Adrenal gland (tissue), 12 donors: ENCODE measurements around the gene RPL37. TPM values are rescaled to one million over a fixed set of nuclear protein-coding genes. Genes with fewer than 3 reads are reported as not detected.
"Not testable (repeated sequence)": the region's sequence is repeated elsewhere in the genome, so short reads cannot be mapped to it uniquely, and the experiment has no call there.

Experiments
- DNase-seq, 7 donors: peaks; one replicate each; pipeline ENCODE4 v3.0.0-alpha.2; 2019 to 2020
- H3K27ac ChIP-seq, 5 donors: fragments of 200-600 bp; sonication (generic) in 4 of 5; 1 replicate in 3 of 5; 2 replicates in 2 of 5; pipeline versions ENCODE4 v1.5.1 to v1.8.0; 2016 to 2020; ENCODE audit warnings: mild to moderate bottlenecking in 1 of 5
- H3K27me3 ChIP-seq: fragments of 200-600 bp; 2 replicates; pipeline ENCODE4 v1.8.0; 2021
- H3K36me3 ChIP-seq, 2 donors: fragments of 200-600 bp; replicated peaks in 1 of 2; 1 replicate in 1 of 2; 2 replicates in 1 of 2; pipeline versions ENCODE4 v1.5.1 to v1.8.0; 2018 to 2022
- H3K4me1 ChIP-seq, 2 donors: fragments of 200-600 bp; replicated peaks in 1 of 2; 1 replicate in 1 of 2; 2 replicates in 1 of 2; pipeline versions ENCODE4 v1.5.1 to v1.8.0; 2018 to 2021
- H3K4me3 ChIP-seq, 4 donors: fragments of 200-600 bp; sonication (generic) in 3 of 4; one replicate each; pipeline ENCODE4 v1.5.1; 2016 to 2018
- H3K9me3 ChIP-seq, 3 donors: fragments of 200-600 bp; sonication (generic) in 1 of 3; replicated peaks in 1 of 3; 1 replicate in 2 of 3; 2 replicates in 1 of 3; pipeline versions ENCODE4 v1.5.1 to v1.8.0; 2016 to 2021
- CTCF ChIP-seq, 6 experiments: fragments of 450-650 bp in 4 of 6; fragments of 200-600 bp in 2 of 6; sonication (generic) in 1 of 6; IDR thresholded peaks; 1 replicate in 5 of 6; 2 replicates in 1 of 6; pipeline versions ENCODE4 v1.5.1 to v1.8.0; 2016 to 2021; ENCODE audit warnings: antibody characterized with exemption in 6 of 6, mild to moderate bottlenecking in 2 of 6, moderate library complexity in 1 of 6
- POLR2A ChIP-seq, 2 donors: fragments of 450-650 bp; IDR thresholded peaks; one replicate each; pipeline ENCODE4 v1.6.1; 2017; ENCODE audit warnings: antibody characterized with exemption in 2 of 2, mild to moderate bottlenecking in 2 of 2, moderate library complexity in 1 of 2
- WGBS, 4 donors: extraction: QIAGEN DNeasy Blood & Tissue Kit in 2 of 4; methylation state at CpG; one replicate each; pipeline versions ENCODE4 v1.1.5 to v1.1.7; 2013 to 2017; 5-methylcytosine and 5-hydroxymethylcytosine counted together
- intact Hi-C, 2 donors: fragments of 100-400 bp; cut with DNase I; formaldehyde crosslinking; loops; one replicate each; pipeline versions ENCODE4 v1.14.1 to v1.15.0; 2022 to 2023
- polyA plus RNA-seq, 3 donors: library from polyadenylated mRNA; stranded (reverse); fragments of 200-250 nt in 2 of 3; fragments of 350-450 nt in 1 of 3; fragmentation: Illumina TruSeq in 1 of 3; extraction: RNeasy Lipid Tissue Mini Kit (QIAGEN cat#74804) in 1 of 3; gene quantifications; one replicate each; pipeline ENCODE4 v1.2.3, GENCODE V29; 2013 to 2014
- total RNA-seq, 9 donors: library from RNA; depleted of rRNA in 4 of 9; stranded (reverse); fragments of >200 nt in 4 of 9; fragments of 120-200 nt in 1 of 9; fragmentation: NEBNext Ultra II Directional in 1 of 9; extraction: Animal tissue kit (Norgen Biotek cat#: 25700) in 1 of 9; gene quantifications; one replicate each; pipeline versions ENCODE4 v1.1.0 to v1.2.4, GENCODE V29; 2013 to 2023
- donor health status: healthy with polysubstance abuse.
- donor health status: Bipolar disorder and iron deficiency.
- donor health status: DM: yes; HTN: yes; CAD: no.
- donor health status: DM: no; HTN: no; CAD: no.
- donor health status: DM: no; HTN: no; CAD: no.
- donor health status: DM: yes; HTN: yes; CAD: no.

RPL37 gene
- total and polyA plus RNA-seq, 12 donors = 171 to 3,068 (median 978) TPM

GRCh38 chr5:40879163-40879942, 44.3 kb upstream of the RPL37 start:
- 25 to 32% (median 29%) methylated on average over 10 of the region's 10 CpGs for WGBS, 4 donors
- H3K36me3 ChIP-seq = no peaks in the 10 kb centered on the region
- peaks cover 0 to 5% of the 10 kb centered on the region in 2 donors for H3K4me1 ChIP-seq
- H3K9me3 ChIP-seq = no peaks in the 10 kb centered on the region
- no peak overlapping the region for H3K27ac ChIP-seq
- DNase-seq = no peak
- no peak overlapping the region for H3K4me3 ChIP-seq
- H3K27me3 ChIP-seq = no peaks in the 10 kb centered on the region
- intact Hi-C loops = no loop called here
- peak; percentile 40 to 75 (median 60) for TF ChIP-seq CTCF (IDR thresholded peaks at IDR 0.05)
- no peak for TF ChIP-seq POLR2A (IDR thresholded peaks at IDR 0.05)

- intact Hi-C loops = no loop called here
- H3K9me3 ChIP-seq = no peaks in the 10 kb centered on the region
- no peak overlapping the region for H3K4me3 ChIP-seq
- H3K4me1 ChIP-seq = peaks cover 0 to 5% of the 10 kb centered on the region in 2 donors
- H3K27me3 ChIP-seq = no peaks in the 10 kb centered on the region
- no peak overlapping the region for H3K27ac ChIP-seq
- DNase-seq = no peak
- WGBS, 4 donors = 86 to 96% (median 94%) methylated on average over 6 of the region's 6 CpGs
- H3K36me3 ChIP-seq = no peaks in the 10 kb centered on the region
- no peak for TF ChIP-seq CTCF (IDR thresholded peaks at IDR 0.05)
- TF ChIP-seq POLR2A (IDR thresholded peaks at IDR 0.05) = no peak
These were observed 42.5 kb upstream of the RPL37 start for GRCh38 chr5:40877371-40877988.

- Histone ChIP-seq H3K27ac (no peak overlapping the region), H3K36me3 (no peaks in the 10 kb centered on the region), H3K9me3 (no peaks in the 10 kb centered on the region), H3K4me1 (peaks cover 0 to 5% of the 10 kb centered on the region in 2 donors), H3K27me3 (no peaks in the 10 kb centered on the region), H3K4me3 (no peak overlapping the region)
- TF ChIP-seq POLR2A (IDR thresholded peaks at IDR 0.05) (no peak), CTCF (IDR thresholded peaks at IDR 0.05) (no peak)
- DNase-seq = no peak
- intact Hi-C loops = no loop called here
- WGBS, 4 donors = 71 to 72% (median 72%) methylated on average over 3 of the region's 3 CpGs
These were observed 40.9 kb upstream of the RPL37 start for GRCh38 chr5:40875958-40876357.

- no peaks in the 10 kb centered on the region for H3K9me3 ChIP-seq
- H3K27ac ChIP-seq = no peak overlapping the region
- WGBS, 4 donors = 89 to 96% (median 90%) methylated on average over 3 of the region's 3 CpGs
- no peak overlapping the region for H3K4me3 ChIP-seq
- H3K4me1 ChIP-seq = no peaks in the 10 kb centered on the region
- no peak for DNase-seq
- intact Hi-C loops = no loop called here
- no peaks in the 10 kb centered on the region for H3K36me3 ChIP-seq
- no peaks in the 10 kb centered on the region for H3K27me3 ChIP-seq
- TF ChIP-seq POLR2A (IDR thresholded peaks at IDR 0.05) (no peak), CTCF (IDR thresholded peaks at IDR 0.05) (no peak)
These were observed 38.4 kb upstream of the RPL37 start for GRCh38 chr5:40873286-40873880.

GRCh38 chr5:40872253-40872652, 37.2 kb upstream of the RPL37 start:
- H3K36me3 ChIP-seq, H3K27me3 ChIP-seq, DNase-seq, intact Hi-C loops, H3K27ac ChIP-seq, H3K9me3 ChIP-seq, H3K4me3 ChIP-seq, H3K4me1 ChIP-seq: not testable (repeated sequence)
- 94 to 96% (median 95%) methylated on average over 8 of the region's 8 CpGs for WGBS, 4 donors
